ENCODE data around the gene TSKU. TPM values are rescaled to one million over a fixed set of nuclear protein-coding genes. Genes with fewer than 3 reads are reported as not detected.

The TSKU gene
- total and polyA plus RNA-seq, 9 of the 15 experiments (the other 6 are each of a cell fraction or from before 2014, with no cell fraction given): 0.60 to 11.9 (median 8.4) TPM

DNA sequence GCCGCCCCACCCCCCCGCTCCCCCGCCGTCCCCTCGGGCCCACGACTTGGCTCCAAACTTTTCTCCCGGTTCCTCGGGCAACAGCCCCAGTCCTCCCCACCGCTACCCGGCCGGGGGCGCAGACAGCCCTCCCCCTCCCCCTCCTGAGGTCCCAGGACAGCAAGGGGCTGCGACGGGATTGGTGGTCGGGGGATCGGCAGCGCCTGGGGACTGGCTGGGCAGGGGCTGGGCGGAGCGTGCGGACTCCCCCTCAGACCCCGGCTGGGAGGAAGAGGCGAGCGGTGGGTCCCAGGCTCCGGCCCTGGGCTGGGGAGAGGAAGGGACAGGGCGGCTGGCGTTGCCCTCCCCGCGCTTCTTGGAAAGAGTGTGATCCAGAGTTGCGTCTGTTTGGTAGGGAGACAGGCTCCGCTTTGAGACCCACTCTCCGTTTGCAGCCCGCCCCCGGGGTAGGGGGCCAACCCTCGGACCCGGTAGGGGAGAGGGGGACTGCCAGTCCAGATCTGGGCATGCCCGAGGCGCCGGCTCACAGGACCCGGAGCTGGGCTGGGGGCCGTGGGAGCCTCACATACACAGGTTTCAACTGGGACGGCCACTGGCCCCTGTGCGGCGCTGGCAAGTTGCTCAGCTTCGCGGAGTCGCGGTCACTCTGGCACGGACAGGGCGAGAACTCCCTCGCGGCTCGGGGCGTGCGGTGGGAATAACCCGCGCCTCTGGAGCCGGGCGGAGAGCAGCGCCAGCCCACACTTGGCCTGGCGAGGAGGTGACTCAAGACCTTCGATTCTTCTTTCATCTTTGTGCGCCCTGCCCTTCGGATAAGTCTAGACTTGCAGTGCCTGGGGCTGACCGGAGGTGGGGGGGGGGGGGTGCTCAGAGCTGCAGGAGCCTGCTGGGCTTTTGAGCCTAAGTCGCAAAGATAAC is 999 bp downstream of the TSKU start (continued):
- TF ChIP-seq, protein P1, sequence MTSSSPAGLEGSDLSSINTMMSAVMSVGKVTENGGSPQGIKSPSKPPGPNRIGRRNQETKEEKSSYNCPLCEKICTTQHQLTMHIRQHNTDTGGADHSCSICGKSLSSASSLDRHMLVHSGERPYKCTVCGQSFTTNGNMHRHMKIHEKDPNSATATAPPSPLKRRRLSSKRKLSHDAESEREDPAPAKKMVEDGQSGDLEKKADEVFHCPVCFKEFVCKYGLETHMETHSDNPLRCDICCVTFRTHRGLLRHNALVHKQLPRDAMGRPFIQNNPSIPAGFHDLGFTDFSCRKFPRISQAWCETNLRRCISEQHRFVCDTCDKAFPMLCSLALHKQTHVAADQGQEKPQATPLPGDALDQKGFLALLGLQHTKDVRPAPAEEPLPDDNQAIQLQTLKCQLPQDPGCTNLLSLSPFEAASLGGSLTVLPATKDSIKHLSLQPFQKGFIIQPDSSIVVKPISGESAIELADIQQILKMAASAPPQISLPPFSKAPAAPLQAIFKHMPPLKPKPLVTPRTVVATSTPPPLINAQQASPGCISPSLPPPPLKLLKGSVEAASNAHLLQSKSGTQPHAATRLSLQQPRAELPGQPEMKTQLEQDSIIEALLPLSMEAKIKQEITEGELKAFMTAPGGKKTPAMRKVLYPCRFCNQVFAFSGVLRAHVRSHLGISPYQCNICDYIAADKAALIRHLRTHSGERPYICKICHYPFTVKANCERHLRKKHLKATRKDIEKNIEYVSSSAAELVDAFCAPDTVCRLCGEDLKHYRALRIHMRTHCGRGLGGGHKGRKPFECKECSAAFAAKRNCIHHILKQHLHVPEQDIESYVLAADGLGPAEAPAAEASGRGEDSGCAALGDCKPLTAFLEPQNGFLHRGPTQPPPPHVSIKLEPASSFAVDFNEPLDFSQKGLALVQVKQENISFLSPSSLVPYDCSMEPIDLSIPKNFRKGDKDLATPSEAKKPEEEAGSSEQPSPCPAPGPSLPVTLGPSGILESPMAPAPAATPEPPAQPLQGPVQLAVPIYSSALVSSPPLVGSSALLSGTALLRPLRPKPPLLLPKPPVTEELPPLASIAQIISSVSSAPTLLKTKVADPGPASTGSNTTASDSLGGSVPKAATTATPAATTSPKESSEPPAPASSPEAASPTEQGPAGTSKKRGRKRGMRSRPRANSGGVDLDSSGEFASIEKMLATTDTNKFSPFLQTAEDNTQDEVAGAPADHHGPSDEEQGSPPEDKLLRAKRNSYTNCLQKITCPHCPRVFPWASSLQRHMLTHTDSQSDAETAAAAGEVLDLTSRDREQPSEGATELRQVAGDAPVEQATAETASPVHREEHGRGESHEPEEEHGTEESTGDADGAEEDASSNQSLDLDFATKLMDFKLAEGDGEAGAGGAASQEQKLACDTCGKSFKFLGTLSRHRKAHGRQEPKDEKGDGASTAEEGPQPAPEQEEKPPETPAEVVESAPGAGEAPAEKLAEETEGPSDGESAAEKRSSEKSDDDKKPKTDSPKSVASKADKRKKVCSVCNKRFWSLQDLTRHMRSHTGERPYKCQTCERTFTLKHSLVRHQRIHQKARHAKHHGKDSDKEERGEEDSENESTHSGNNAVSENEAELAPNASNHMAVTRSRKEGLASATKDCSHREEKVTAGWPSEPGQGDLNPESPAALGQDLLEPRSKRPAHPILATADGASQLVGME (CRISPR knock-in tag; IDR thresholded peaks at IDR 0.05): no peak
- TF ChIP-seq, protein P2, sequence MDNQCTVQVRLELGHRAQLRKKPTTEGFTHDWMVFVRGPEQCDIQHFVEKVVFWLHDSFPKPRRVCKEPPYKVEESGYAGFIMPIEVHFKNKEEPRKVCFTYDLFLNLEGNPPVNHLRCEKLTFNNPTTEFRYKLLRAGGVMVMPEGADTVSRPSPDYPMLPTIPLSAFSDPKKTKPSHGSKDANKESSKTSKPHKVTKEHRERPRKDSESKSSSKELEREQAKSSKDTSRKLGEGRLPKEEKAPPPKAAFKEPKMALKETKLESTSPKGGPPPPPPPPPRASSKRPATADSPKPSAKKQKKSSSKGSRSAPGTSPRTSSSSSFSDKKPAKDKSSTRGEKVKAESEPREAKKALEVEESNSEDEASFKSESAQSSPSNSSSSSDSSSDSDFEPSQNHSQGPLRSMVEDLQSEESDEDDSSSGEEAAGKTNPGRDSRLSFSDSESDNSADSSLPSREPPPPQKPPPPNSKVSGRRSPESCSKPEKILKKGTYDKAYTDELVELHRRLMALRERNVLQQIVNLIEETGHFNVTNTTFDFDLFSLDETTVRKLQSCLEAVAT (IDR thresholded peaks at IDR 0.05): 0 out of 4 replicates have a peak, but pooled peaks of 1 of the 2 experiments have one; percentile 7
- TF ChIP-seq ETV6 (IDR thresholded peaks at IDR 0.05; ENCODE audit: borderline replicate concordance in 1 of 2, low read depth in 2 of 2, low read length in 1 of 2) (no peak), ETV6 (CRISPR knock-in tag; IDR thresholded peaks at IDR 0.05; ENCODE audit: borderline replicate concordance) (no peak), SNRNP70 (optimal IDR thresholded peaks at IDR 0.05; ENCODE audit: low read depth, low read length) (no peak), MIER1 (IDR thresholded peaks at IDR 0.05; ENCODE audit: low read depth) (no peak), ETV5 (CRISPR knock-in tag; IDR thresholded peaks at IDR 0.05; ENCODE audit: low read depth) (peak; percentile 72; the same call in 1 of the 2 replicates), SRF (CRISPR knock-in tag; IDR thresholded peaks at IDR 0.05) (no peak), ZZZ3 (IDR thresholded peaks at IDR 0.05) (no peak), HMG20B (CRISPR knock-in tag; IDR thresholded peaks at IDR 0.05) (no peak), MTA2 (IDR thresholded peaks at IDR 0.05; ENCODE audit: low read depth) (no peak), NFIC (IDR thresholded peaks at IDR 0.05) (no peak), ZC3H11A (IDR thresholded peaks at IDR 0.05; ENCODE audit: low read depth, low read length) (no peak)
- TF ChIP-seq, protein P3, sequence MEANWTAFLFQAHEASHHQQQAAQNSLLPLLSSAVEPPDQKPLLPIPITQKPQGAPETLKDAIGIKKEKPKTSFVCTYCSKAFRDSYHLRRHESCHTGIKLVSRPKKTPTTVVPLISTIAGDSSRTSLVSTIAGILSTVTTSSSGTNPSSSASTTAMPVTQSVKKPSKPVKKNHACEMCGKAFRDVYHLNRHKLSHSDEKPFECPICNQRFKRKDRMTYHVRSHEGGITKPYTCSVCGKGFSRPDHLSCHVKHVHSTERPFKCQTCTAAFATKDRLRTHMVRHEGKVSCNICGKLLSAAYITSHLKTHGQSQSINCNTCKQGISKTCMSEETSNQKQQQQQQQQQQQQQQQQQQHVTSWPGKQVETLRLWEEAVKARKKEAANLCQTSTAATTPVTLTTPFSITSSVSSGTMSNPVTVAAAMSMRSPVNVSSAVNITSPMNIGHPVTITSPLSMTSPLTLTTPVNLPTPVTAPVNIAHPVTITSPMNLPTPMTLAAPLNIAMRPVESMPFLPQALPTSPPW (CRISPR knock-in tag; IDR thresholded peaks at IDR 0.05): peak; percentile 69
- TF ChIP-seq, protein P4, sequence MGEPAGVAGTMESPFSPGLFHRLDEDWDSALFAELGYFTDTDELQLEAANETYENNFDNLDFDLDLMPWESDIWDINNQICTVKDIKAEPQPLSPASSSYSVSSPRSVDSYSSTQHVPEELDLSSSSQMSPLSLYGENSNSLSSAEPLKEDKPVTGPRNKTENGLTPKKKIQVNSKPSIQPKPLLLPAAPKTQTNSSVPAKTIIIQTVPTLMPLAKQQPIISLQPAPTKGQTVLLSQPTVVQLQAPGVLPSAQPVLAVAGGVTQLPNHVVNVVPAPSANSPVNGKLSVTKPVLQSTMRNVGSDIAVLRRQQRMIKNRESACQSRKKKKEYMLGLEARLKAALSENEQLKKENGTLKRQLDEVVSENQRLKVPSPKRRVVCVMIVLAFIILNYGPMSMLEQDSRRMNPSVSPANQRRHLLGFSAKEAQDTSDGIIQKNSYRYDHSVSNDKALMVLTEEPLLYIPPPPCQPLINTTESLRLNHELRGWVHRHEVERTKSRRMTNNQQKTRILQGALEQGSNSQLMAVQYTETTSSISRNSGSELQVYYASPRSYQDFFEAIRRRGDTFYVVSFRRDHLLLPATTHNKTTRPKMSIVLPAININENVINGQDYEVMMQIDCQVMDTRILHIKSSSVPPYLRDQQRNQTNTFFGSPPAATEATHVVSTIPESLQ (CRISPR knock-in tag; IDR thresholded peaks at IDR 0.05): 0 out of 2 replicates have a peak, but pooled peaks have one; percentile 56

All from K562 (cell line).